ENCODE data around the gene ST6GALNAC5.

Gene ST6GALNAC5

GRCh38 chr1:77014073-77014788 is 147.0 kb downstream of the ST6GALNAC5 start:
- no peak for DNase-seq (ENCODE audit: low spot score)

DNA sequence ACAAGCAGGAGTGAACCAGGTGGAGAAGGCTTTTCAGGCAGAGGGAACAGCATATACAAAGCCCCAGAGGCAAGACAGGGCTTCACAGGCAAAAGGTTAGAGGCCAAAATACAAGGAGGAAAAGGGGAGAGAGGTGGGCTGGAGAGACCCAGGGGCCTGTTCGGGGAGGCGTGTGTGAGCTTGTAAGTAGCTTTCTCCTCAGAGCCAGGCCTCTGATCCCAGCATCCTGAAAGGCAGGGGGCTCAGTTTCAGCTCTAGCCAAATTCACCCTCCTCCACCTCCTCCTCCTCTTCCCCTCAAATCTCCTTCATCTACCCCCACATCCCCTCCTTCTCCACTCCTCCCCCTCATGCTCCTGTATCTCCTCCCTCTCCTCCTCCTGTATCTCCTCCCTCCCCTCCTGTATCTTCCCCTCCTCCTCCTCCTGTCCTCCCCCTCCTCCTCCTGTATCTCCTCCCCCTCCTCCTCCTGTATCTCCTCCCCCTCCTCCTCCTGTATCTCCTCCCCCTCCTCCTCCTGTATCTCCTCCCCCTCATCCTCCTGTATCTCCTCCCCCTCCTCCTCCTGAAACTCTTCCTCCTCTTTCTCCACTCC is 148.6 kb downstream of the ST6GALNAC5 start:
- DNase-seq (ENCODE audit: low spot score), result no peak

- no peak for DNase-seq (ENCODE audit: low spot score)
These were observed 149.2 kb downstream of the ST6GALNAC5 start for GRCh38 chr1:77016386-77016985.

GRCh38 chr1:77018311-77018710 is 151.0 kb downstream of the ST6GALNAC5 start:
- DNase-seq (ENCODE audit: low spot score), result no peak

- no peak for DNase-seq (ENCODE audit: low spot score)
These were observed 151.5 kb downstream of the ST6GALNAC5 start for GRCh38 chr1:77018761-77019160.

DNA sequence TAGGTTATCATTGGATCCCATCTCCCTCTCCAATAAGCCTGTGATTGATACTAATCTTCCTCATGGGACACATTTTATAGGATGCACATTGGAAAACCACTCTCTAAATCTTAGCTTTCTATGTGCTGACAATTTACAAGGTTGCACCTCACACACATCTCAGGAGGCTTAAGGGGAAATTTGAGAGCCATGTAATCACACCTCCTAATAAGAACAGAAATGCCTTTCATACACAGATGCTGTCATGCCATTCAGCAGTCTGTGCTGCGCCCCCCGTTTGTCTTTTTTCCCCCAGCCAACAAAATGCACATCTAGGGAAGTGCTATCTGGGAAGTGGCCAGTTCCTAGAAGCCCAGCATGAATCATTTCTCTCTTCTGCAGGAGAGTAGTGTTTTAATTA is 154.5 kb downstream of the ST6GALNAC5 start:
- no peak for DNase-seq (ENCODE audit: low spot score)

- DNase-seq (ENCODE audit: low spot score), result no peak
These were observed 157.2 kb downstream of the ST6GALNAC5 start for GRCh38 chr1:77024500-77024899.

DNA sequence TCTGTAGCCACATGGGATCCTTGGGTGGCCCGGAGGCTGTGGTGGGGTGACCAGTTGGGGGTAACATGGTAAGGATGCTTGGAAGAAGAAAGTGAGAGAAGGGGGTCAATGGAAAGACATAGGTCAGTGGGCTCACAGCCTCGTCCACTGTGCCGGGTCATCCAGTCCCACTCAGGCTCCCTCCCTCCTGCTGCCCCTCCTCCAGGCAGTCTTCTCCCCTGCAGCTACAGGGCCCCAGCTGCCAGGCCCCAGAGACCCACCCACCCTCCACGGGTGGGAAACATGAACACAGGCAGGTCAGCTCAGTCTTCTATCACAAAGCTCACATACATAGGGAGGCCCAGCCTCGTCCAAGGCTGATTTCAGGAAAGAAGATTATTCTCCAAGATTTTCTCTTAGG is 158.3 kb downstream of the ST6GALNAC5 start:
- no peak for DNase-seq (ENCODE audit: low spot score)

GRCh38 chr1:77026135-77026534 is 158.9 kb downstream of the ST6GALNAC5 start:
- no peak for DNase-seq (ENCODE audit: low spot score)

GRCh38 chr1:77026640-77027039 is 159.4 kb downstream of the ST6GALNAC5 start:
- DNase-seq (ENCODE audit: low spot score), result no peak

GRCh38 chr1:77027847-77028246 is 160.6 kb downstream of the ST6GALNAC5 start:
- DNase-seq (ENCODE audit: low spot score), result no peak

DNA sequence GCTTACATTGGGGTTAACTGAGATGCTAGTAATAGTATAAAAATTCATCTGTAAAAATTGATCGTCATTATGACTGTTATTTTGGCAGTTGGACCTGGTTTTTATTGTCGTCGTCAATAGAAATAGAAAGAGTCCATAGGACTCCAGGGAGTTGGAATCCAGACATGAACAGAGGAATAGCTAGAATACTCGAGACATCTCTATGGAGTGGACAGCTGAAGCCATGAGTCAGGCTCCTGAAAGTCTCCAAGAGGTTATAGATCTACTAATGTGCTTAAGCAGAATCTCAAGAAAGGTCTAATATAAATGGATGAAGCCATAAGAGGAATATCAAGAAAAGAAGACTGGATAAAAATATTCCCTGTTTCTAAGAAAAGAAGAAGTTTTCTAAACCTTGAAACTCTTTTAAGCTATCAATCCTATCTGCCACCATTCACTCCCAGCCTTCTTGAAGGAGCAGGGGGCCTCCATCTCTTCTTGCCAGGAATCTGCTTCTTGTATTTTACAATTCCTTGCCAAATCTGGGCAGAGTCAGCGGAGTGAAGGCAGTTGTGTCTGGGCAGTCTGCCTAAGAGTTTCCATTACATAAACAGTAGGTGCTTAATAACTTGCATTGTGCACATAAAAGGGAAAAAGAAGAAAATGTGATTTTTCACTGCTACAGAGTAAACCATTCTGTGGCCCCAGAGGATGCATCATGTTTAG is 163.3 kb downstream of the ST6GALNAC5 start:
- no peak for DNase-seq (ENCODE audit: low spot score)

DNA sequence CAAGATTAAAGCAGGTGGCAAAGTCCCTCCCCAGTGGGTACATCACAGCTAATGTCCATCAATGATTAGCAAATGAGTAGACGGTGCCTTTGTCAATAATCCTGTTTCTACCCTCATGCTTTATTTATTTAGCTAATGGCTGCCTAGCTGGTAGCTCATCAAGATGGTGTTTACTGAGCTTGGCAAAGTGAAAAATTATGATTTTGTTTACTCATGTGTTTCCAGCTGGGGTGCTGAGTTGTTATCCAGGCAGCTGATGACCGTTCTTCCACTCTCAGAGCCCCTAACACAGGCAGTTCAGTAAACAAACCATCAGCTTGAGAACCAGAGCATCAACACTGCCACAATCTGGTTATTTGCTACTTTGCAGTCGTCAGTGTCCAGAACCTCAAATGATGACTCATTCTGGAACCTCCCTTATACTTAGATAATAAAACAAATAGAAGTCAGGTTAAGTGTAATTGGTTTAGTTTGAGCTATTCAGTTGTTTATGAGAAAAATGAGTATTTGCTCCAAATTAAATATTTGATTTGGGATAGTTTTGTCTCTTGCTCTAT is 163.9 kb downstream of the ST6GALNAC5 start:
- DNase-seq (ENCODE audit: low spot score), result no peak

DNA sequence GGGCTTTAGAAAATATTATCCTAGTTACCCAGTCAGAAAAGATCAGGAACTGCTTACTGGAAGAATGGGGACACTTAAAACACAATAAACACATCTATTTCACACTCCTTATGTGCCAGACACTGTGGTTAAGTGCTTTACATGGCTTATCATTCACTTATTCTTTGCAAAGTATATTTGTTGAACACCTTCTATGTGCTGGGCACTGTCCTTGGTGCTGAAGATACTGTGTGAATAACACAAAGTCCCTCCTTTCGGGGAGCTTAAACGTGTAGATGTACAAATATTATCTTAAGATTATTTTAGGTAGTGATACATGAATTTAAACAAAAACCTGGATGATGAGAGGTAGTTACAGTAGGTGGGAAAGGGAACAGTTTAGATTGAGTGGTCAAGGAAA is 169.3 kb downstream of the ST6GALNAC5 start:
- DNase-seq (ENCODE audit: low spot score), result no peak

DNA sequence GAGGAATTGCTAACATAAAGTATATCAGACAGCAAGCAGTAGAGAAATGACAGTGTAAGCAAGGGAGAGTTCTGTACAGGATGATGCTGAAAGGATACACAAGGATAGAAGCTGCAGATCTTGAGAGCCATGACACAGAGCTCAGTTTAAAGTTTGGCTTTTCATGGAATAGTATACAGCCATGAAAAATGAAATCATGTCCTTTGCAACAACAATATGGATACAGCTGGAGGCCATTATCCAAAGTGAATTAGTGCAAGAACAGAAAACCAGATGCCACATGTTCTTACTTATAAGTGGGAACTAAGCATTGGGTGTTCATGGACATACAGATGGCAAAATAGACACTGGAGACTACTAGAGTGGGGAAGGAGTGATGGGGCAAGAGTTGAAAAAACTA is 169.8 kb downstream of the ST6GALNAC5 start:
- DNase-seq (ENCODE audit: low spot score), result no peak

- DNase-seq (ENCODE audit: low spot score), result no peak
These were observed 170.7 kb downstream of the ST6GALNAC5 start for GRCh38 chr1:77038000-77038399.

GRCh38 chr1:77039111-77039510 is 171.8 kb downstream of the ST6GALNAC5 start:
- no peak for DNase-seq (ENCODE audit: low spot score)

GRCh38 chr1:77039739-77040138 is 172.5 kb downstream of the ST6GALNAC5 start:
- no peak for DNase-seq (ENCODE audit: low spot score)

DNA sequence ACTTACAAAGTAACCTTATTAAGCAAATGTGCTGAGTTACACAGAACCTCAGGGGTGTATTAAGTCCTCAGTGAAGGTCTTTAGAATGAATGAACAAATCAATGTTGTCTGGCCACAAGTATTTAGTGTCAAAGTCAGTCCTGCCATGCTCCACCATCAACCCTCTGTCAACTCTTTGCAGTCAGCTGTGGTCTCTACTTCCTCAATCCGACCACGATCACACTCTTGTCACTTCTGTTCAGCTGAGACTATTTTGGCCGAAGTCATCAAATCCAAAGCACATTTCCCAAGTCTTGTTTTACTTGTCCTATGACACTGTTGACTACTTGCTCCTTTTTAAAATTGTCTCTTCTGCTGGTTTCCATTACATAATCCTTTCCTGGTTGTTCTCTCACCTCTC is 173.5 kb downstream of the ST6GALNAC5 start:
- DNase-seq (ENCODE audit: low spot score), result no peak

GRCh38 chr1:77044133-77044849 is 177.0 kb downstream of the ST6GALNAC5 start:
- DNase-seq (ENCODE audit: low spot score), result no peak

- DNase-seq (ENCODE audit: low spot score), result no peak
These were observed 180.3 kb downstream of the ST6GALNAC5 start for GRCh38 chr1:77047575-77047974.
